GM21737 (cell line): Measurements from ENCODE around the gene ENOSF1.
A peak's percentile ranks its signal among the peaks of the same experiment; 100 is the strongest.
"Not testable (repeated sequence)": the region's sequence is repeated elsewhere in the genome, so short reads cannot be mapped to it uniquely, and the experiment has no call there.

Experiments
- ATAC-seq: cut with Tn5 transposase; IDR thresholded peaks from one replicate; pipeline ENCODE4 v1.9.1; 2021; ENCODE audit warnings: mild to moderate bottlenecking, moderate library complexity; ENCODE audit not compliant: unreplicated experiment

Gene ENOSF1

DNA sequence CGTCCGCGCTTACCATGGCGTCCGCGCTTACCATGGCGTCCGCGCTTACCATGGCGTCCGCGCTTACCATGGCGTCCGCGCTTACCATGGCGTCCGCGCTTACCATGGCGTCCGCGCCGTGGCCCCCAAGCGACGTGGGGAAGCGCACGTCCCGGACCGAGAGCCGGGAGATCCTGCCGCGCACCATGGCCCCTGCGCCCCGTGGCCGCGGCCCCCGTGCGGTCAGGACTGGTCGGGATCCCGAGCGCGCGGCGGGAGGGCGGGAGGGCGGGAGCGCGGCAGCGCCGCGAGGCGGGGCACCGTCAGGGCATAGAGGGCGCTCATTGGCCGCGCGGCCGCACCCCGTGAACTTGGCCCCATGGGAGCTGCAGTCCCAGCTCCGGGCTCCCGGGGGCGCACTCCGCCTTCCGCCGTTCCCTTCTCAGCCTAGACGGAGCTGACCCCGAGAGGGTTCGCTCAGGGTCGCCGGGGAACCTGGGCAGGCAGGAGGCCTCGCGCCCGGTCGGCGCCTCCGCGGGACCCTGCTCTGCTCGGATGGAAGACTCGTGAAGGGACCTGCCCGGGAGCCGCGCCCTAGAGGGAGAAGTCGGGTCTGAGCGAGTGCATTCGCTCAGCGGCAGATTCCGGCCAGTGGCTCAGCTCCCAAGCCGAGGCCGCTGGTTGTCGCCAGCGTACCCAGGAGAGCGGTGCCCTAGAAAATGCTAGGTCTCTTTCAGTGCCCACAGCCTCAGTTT lies at the start of gene ENOSF1:
ENOSF1 (minus strand) TSS at position 230 of the 734 bp plus-strand sequence; CDS start at position 187, 43 bp downstream.
- peak; percentile 84 for ATAC-seq

DNA sequence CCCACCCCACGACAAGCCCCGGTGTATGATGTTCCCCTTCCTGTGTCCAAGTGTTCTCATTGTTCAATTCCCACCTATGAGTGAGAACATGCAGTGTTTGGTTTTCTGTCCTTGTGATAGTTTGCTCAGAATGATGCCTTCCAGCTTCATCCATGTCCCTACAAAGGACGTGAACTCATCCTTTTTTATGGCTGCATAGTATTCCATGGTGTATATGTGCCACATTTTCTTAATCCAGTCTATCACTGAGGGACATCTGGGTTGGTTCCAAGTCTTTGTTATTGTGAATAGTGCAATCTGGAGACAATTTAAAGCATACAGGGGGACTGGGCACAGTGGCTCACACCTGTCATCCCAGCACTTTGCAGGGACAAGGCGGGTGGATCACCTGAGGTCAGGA lies 47.4 kb upstream of the ENOSF1 start:
- ATAC-seq = not testable (repeated sequence)

- ATAC-seq = no peak
These were observed 43.1 kb upstream of the ENOSF1 start for GRCh38 chr18:755506-755905.

- ATAC-seq = no peak
These were observed 42.2 kb upstream of the ENOSF1 start for GRCh38 chr18:754656-755055.

DNA sequence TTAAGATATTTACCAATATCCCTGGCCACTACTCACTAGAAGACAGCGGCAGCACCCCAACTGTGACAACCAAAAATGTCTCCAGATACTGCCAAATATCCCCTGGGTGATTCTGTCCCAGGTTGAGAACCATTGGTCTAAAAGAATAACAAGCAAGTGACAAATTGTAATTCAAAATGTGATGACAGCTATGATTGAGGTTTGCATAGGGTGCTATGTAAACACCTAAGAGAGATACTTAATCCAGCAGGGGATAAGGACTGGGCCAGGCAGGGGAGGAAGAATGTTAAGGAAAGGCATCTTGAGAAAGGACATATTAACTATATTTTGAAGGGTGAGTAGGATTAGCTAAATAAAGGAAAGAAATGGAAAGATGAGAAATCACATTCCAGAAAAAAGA lies 38.0 kb upstream of the ENOSF1 start:
- no peak for ATAC-seq

GRCh38 chr18:744832-745597 lies 32.6 kb upstream of the ENOSF1 start:
- no peak for ATAC-seq

DNA sequence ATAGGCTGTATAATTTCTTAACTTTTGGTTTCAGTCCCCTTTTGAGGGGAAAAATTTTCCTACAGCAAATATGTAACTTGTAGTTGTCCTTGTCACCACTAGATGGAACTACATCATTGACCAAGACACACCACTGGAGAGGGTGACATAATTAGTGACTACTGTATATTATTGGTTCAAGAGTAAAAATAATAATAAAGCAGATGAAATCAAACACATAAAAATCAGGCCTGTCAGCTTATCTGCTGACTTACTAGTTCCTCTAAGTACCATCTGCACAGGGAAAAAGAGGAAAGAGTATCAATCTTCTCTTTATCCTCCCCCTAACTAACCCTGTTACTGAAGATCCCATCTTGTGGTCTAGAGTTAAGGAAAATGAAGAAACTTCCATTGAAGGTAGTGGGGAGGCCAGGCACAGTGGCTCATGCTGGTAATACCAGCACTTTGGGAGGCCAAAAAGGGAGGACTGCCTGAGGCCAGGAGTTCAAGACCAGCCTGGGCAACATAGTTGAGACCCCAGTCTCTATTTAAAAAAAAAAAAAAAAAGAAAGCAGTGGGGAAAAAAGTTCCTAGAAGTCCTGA lies 29.6 kb upstream of the ENOSF1 start:
- peak; percentile 70 for ATAC-seq

DNA sequence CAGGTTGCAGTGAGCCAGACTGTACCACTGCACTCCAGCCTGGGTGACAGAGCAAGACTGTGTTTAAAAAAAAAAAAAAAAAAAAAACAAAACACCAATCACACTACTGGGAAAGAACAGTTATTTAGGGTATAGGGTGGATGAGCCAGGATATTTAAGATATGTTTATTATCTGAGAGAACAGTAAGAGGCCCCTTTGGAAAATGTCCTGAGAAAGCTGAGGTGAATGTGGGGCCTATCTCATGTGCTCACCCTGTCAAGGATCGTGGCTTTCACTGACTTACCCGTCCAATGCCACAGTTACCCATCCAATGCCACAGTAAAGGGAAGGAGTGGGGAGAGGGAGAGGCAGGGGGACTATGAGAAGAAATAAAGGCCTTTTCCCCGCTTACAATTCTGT lies 19.9 kb upstream of the ENOSF1 start:
- ATAC-seq = no peak

- no peak for ATAC-seq
These were observed 18.8 kb upstream of the ENOSF1 start for GRCh38 chr18:731185-731584.

GRCh38 chr18:730692-731091 lies 18.3 kb upstream of the ENOSF1 start:
- no peak for ATAC-seq

DNA sequence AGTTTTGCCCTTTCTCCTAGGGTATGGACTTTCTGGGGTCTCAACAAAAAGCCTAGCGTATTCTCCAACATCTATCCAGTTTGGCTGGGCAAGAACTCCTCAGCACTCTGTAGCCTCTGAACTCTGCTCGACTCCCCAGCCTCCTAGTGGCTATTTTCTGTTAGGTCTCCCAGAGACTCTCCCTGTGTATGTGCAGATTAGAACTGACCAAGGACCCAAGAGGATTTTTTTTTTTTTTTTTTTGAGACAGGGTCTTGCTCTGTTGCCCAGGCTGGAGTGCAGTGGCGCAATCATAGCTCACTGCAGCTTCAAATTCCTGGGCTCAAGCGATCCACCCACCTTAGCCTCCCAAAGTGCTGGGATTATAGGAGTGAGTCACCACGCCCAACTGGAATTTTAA lies 17.7 kb upstream of the ENOSF1 start:
- ATAC-seq = not testable (repeated sequence)

- ATAC-seq = no peak
These were observed 13.2 kb upstream of the ENOSF1 start for GRCh38 chr18:725646-726045.

- ATAC-seq = no peak
These were observed 11.2 kb upstream of the ENOSF1 start for GRCh38 chr18:723541-724080.

- no peak for ATAC-seq
These were observed 4.6 kb upstream of the ENOSF1 start for GRCh38 chr18:717003-717402.

DNA sequence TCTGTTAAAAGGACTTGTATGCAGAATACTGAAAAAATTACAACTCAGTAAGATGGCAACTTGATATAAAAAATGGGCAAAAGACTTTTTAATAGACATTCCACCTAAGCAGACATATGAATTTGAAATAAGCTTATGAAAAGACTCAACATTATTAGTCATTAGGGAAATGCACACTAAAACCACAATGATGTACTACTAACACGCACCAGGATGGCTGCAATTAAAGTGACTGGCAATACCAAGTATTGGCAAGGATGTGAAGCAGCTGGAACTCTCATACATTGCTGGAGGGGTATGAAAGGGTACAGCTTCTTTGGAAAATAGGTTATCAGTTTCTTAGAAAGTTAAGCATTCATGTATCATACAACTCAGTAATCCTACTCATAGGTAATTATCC lies 3.2 kb upstream of the ENOSF1 start:
- no peak for ATAC-seq

DNA sequence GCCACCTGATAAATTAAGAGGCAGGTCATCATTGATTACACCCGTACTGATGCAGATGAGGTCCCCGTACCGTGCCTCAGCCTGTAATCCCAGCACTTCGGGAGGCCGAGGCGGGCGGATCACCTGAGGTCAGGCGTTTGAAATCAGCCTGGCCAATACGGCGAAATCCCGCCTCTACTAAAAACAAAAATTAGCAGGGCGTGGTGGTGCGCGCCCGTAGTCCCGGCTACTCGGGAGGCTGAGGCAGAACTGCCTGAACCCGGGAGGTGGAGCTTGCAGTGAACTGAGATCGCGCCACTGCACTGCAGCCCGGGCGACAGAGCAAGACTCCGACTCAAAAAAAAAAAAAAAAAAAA lies 683 bp upstream of the ENOSF1 start:
- ATAC-seq = no peak

DNA sequence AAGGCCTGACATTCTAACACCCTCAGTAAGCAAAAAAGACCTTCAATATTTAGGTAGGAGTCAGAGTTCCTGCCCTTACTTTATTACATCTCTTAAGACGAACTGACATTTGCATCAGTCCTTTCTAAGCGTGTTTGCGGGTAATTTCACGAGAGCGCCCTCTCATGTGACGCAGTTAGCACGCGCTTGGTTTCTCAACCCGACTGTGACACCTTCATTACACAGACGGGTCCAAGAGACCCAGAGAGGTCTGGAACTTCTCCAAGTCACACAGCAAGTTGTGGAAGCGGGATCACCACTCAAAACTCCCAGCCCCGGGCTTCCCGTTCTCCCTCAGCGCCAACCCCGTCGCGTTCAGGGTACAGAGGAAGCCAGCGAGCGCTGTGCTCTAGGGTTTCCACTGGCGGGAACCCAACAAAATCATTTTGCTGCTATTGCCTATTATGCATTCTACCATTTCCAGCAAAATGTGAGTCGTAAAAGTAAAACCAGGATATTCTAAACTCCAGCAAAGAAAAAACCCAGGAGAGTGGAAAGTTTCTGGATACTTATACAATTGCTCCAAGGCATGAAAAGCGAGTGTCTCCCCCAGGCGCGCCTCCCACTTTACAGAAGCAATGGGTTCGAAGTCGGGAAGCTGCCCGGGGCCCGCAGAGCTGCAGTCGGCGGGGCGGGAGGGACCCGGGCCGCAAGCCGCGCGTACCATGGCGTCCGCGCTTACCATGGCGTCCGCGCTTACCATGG lies 601 bp downstream of the ENOSF1 start:
- peak; percentile 56 for ATAC-seq

- peak; percentile 6 for ATAC-seq
These were observed 1.1 kb downstream of the ENOSF1 start for GRCh38 chr18:711310-711656.

- no peak for ATAC-seq
These were observed 1.8 kb downstream of the ENOSF1 start for GRCh38 chr18:710418-711300.

DNA sequence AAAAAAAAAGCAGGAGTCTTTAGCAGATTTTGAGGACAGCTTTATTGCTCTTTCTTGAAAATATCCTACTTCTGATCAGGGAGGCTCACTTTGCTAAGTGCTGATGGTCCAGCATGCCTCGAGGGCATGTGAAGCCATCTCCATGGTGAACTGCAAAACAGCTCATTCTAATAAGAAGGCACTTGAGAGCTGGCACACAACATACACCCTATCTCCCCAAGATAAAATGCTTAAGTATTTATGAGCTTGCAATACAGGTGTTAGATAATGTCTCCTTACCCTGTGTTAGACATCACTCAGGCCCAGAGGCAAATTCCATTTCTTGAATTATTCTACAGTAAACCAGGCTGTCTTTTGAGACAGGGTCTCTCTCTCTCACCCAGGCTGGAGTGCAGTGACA lies 2.7 kb downstream of the ENOSF1 start:
- ATAC-seq = no peak
